Central memory CD4-positive, alpha-beta T cell (primary cell): ENCODE data around the gene RBMS3.
"Not testable (repeated sequence)": the region's sequence is repeated elsewhere in the genome, so short reads cannot be mapped to it uniquely, and the experiment has no call there.

ENCODE experiments used
- DNase-seq: peaks from one replicate; pipeline ENCODE4 v3.0.0; 2022

RBMS3 gene

DNA sequence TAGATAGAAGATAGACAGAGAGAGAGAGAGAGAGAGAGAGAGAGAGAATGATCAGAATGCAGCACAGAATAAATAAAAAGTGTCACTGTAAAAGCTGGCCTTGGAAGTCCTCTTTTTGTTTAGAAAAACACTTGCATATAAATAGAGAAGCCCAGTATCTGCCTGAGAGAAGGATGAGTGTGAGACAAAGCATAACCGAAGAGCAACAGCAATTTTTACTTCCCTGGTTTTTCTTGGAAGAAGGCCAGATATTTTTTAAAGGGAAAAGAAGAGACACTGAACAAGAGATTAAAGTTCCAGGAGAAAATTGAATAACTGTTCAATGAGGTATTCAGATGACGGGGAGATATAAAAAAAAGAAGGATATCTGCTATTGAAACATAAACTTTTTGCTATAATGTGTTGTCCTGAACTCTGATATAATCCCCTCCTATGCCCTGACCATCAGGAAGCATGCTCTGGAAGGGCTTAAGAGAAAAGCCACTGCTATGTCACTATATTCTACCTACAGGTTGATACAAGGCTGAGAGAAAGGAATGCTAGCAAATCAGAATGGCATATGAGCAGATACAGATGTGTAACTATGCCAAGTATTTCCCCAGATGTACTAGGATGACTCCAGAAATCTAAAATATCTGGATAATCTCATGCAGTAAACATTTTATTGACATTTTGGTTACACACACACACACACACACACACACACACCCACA lies 358.9 kb downstream of the RBMS3 start:
- DNase-seq: no peak

DNA sequence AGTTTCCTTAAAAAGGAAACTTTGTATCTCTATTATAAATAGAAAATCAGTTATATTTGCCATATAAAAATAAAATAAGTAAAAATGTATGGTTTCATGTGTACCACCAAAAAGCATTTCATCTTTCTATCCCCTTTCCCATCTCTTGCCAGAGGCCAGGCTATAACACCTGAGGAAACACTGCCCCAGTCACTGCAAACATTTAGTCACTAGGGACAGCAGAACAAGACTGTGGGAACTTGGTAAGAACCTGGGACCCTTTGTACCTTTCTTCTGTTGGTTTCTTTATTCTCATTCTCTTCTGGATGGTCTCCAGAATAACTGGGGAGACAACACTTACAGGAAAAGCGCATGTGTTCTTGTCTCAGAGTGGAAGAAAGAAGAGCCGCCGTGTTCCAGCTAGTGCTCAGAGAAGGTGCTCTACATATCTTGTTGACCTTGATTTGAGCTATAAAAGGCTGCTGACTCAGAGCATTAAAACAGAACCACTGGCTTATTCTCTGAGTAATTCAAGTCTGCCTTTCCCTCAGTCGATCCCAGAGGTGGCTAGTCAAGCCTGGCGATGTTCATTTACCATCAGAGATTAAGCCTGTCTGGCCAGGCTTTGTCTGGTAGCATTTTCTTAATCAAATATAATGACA lies 361.6 kb downstream of the RBMS3 start:
- no peak for DNase-seq

DNA sequence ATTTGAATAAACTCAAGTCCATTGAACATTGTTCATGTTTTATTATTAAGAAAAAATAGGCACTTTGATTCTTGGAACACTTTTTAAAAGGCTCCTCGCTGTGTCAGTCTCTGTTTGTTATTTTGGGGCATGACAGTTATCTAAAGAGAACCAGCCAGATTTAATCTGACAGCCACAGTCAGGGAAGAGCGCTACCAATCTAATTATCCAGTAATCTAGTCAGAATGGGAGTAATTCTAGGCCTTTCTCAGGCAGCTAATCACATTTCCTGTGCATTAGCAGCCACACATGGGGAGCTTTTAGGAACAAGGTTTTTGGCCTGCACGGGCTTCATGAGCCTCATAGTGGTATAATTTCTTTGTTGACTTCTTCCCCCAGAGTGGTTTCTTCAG lies 362.2 kb downstream of the RBMS3 start:
- no peak for DNase-seq

DNA sequence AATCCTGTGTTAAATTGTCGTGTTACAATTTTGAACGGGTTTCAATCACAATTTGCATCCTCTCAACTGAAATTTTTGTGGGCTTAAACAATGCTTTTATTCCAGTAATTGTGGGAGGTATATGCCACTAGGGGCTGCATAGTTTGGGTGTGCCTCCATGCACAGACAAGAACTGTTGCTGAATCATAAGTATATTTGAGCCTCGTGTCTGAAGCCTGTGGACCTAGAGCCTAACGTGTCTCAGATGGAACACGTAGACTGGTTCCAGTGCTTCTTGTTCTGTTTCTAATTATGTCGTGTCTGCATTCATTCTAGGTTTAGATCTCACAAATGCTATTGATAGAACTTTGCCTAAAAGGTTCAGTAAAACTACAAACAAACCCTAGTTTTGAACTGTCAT lies 363.4 kb downstream of the RBMS3 start:
- DNase-seq: no peak

DNA sequence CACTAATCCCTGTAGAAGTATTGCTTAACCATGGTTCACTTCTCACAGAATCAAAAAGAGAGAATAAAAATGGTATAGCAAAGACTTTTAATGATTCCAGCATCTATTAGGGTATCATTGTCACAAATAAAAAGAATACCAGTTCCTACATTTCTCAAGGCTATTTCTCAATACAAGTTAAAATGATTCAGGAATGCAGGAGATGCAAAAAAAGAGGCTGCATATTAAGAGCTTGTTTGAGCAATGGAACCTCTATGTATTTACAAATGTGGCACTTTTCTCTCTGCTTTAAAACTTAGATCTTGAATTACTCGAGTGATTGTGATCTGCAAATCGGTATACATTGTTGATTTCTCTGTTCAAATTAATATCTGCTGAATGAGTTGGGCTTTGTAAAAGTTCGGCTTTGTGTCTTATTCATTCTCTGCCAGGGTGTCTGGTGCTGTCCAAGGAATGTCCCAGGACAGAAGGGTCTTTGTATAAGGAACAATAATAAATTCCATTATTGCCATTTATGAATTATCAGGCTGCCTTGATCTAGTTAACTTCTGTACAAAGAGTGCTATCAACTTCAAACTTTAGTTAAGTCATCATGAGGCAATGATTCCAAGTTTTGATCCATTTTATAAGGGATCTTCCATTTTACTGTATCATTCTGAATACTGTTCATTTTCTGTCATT lies 364.2 kb downstream of the RBMS3 start:
- no peak for DNase-seq

DNA sequence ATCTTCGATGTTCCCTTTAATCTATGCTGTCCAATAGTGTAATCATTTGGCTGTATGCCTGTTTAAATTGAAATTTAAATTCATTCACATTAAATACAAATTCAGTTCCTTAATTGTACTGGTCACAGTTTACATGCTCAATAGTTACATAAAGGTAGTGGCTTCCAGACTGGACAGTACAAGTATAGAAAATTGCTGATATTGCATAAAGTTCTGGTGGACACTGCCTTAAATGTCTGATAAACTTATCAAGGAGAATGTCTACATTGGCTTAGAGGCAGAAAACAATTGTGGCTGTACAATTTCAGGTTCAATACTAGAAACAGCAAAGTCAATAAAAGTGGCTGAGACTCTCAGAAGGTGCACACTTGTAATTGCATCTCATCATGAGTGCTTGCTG lies 365.2 kb downstream of the RBMS3 start:
- no peak for DNase-seq

DNA sequence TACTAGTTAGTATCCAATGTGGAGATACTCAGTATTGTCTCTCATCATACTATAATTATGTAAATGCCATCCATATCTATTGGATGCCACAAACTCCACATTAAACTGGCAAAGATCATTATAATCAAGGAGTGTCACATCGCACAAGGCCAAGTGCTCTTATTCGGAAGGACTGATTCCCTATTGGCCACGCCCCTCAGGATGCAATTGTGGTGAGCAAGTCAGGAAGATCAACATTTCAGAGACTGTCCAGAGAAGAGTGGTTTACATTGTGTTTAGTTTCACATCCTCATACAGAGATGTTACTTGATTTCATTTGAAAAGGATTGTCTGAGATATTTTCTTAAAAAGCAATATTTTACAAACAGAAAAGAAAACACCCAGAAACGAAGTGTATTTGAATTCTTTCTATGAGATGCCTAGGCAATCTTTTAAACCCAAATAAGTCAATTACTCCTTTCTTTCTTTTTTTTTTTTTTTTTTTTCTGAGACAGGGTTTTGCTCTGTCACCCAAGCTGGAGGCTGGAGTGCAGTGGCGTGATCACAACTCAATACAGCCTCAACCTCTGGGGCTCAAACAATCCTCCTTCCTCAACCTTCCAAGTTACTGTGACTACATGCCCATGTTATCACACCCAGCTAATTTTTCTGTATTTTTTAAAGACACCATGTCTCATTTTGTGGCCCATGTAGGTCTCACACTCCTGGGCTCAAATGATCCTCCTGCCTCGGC lies 369.1 kb downstream of the RBMS3 start:
- DNase-seq: no peak

DNA sequence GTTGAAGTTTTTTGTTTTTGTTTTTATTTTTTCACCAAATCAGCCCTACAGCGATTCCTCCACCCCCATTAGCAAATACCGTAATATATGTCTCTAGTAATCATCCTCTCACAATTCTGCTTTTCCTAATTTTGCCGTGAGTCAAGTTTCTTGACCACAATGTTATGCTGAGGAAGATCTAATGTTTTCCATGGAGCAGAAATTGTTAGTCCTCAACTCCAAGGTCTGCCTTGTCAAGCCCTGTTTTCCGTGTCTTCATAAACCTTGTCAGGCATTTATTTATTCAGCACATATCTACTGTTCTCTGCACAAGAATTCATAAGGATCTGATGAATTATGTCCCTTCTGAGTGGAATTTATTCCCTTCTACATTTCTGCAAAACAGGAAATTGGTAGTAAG lies 372.8 kb downstream of the RBMS3 start:
- no peak for DNase-seq

DNA sequence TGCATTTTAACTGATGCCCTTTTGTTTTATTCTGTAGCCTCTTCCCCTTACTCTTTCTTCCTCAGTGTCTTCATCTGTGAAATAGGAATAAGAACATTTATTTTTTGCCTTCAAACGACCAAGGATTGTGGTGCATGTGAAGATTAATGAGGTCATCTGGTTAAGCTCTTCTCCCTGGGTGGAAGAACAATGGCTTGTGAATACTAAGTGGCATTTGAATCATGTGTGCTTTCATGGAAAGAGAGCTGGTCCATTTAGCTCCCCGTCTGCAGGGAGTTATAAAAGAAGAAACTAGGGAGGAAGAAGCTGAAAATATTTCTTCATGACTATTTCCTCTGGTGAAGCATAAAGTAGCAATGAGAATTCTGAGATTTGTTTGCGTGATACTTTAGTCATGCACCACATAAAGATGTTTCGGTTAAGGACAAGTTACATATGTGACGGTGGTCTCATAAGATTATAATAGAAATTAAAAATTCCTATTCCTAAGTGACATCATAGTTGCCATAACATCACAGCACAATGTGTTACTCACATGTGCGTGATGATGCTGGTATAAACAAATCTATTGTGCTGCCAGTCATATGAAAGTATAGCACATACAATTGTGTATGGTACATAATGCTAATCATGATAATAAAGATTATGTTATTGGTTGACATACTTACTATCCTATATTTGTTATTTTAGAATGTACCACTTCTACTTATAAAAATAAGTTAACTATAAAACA lies 374.3 kb downstream of the RBMS3 start:
- DNase-seq: no peak

DNA sequence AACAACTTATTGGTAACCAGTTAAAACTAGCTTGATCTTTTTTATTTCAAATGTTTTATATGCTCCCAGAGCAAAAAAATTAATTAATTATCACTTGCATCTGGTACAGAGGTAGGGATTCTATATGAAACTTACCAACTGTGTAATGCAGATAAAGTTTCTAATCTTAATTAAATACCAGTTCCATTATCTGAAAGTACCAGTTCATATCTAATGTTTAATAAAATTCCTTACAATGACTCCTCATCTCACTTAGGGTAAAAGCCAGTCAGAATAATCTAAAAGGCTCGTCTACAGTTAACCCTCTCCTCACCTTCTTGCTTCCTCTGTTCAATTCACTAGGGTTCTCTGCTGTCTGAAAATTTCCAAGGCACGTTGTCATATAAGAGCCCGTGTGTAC lies 384.8 kb downstream of the RBMS3 start:
- DNase-seq: no peak

DNA sequence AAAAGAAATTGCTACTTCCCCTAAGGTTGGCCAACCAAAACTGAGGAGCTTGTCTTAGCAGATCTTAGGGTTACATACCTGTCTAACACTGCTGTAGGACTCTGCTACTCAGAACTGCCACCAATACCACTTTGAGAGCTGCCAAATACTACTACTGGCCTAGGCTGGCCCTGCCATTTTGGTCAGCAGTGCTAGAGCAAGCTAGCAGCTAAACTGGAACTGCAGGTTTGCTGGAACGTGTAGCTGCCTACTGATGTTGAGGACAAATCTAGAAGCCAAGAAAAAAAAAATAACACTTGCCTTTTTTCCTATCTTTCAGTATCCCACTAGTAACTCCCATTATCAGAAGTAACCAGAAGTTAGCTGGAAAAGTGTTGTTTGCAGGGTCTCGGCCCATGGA lies 387.4 kb downstream of the RBMS3 start:
- no peak for DNase-seq

DNA sequence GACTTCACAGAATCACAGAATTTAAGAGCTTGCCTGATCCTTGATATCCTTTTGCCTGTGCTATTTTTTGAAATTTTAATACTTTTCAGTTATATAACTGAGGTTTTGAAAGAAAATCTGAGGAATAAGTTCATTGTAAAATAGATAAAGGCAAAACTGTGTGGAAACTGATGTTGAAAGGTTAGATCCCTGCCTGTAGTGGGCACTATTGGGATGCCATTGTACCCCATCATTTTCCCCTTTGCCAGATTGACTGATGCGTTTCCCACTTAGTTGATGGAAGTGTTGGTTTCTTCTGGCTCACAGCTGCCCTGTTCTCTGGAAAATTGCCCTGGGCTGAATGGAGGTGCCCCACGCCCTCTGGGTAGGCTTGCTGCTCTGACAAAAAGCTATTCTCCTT lies 387.9 kb downstream of the RBMS3 start:
- no peak for DNase-seq

DNA sequence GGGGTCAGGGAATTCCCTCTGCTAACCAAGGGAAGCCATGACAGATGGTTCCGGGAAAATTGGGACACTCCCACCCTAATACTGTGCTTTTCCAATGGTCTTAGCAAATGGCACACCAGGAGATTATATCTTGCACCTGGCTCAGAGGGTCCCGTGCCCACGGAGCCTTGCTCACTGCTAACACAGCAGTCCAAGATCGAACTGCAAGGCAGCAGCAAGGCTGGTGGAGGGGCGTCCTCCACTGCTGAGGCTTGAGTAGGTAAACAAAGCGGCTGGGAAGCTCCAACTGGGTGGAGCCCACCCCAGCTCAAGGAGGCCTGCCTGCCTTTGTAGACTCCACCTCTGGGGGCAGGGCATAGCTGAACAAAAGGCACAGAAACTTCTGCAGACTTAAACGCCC lies 389.6 kb downstream of the RBMS3 start:
- DNase-seq: not testable (repeated sequence)

DNA sequence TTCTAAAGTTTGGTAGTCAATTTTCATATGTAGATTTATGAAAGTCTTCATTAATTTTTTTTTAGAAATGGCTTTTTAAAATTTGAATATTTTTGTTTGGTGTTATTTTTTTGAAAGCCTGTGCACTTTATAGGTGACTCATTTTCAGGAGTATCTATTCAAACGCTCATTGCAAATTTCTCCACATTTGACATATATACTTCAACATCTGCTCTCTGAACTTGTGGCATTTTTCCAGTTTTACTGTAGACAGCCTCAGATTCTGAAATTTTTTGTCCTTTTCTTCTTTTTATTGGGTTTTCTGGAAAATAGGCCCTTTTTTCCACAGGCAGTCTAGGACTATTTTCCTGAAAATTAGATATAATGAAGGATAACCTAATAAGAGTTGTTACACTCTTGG lies 396.6 kb downstream of the RBMS3 start:
- DNase-seq: no peak

DNA sequence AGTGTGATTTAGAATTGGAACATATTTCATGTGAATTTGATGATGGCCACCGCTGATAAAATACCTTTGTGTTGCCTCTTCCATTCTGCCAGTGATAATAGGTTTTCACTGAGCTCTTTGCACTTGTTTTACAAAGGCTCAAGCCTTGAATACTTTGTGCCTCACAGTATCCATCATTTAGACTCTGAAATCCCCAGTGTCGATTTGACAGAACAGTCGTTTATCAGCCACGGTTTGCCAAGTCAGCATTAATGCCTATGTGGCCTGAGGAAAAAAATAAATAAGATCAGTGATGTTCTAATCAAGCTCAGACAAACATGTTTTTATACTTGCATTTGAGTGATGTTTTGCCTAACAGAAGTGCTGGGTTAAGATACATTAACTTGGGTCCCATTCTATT lies 399.1 kb downstream of the RBMS3 start:
- DNase-seq: no peak

DNA sequence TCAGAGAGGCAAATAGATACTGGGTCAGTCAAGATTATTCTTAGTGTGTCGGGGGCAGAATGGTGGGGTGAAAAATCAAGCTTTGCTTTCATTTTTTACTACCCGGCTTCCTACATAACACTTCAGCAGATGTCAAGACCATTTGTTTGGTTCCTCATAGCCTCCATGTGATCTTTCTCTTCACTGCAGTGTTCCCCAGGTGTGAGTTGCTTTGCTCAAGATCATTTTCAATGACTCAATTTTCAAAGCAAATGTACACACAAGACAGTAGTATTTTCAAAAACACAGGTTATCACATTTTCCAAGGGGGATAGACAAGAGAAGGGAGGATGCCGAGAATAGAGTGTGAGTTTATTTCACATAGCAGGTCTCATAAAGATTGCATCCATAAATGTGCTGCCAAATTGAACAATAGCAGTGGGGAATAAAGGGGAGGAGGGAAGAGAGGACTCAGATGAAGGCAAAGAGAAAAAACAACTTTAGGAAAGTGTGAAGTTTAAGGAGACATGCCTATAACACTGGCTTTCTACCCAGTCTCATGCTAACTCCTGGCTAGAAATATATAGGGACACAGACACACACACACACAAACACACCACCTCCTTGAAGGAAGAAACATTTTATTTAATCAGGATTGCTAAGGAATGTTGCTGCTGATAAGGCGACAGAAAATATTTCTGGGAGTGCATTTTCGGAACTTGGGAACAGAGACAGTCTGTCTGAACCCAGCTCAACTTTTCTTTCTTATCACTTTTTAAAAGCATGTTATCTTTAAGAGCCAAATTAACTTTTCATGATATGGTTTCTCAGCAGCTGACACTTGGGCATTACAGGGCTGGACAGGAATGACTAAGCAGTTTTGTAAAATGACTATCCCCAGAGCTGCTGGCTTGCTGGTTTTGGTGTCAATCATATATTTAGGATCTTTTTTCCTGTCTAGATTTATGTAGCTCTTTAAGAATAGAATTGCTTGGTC lies 402.4 kb downstream of the RBMS3 start:
- no peak for DNase-seq

DNA sequence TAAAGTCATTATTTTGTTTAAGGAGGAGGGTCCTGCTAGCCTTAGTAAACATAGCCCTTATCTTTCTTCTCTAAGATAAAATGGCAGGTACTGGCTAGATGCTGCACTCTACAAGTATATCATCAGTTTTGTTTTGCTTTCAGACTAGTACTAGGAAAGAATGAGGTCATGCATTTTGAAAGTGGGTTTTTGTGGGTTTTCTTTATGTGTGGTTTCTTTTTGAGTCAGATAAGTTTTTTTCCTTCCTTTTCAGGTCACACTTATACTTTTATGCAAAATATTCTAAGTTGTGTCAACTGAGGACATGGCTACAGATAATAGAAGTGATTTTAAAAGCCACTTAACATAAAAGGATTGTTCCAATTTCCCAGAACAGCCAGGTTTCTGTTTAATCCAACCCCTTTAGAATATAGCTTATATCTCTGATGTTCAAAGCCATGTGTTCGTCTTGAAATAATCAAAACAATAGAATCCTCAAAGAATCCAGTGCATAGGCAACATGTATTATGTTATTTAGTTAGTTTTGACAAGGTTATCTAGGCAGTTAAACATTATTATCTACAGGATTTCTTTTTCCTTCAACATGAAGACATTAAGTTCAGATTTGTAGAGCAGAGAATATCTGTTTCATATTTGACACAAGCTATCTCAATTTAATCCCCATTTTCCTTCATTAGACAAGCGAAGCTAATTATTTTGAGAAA lies 406.2 kb downstream of the RBMS3 start:
- DNase-seq: no peak

DNA sequence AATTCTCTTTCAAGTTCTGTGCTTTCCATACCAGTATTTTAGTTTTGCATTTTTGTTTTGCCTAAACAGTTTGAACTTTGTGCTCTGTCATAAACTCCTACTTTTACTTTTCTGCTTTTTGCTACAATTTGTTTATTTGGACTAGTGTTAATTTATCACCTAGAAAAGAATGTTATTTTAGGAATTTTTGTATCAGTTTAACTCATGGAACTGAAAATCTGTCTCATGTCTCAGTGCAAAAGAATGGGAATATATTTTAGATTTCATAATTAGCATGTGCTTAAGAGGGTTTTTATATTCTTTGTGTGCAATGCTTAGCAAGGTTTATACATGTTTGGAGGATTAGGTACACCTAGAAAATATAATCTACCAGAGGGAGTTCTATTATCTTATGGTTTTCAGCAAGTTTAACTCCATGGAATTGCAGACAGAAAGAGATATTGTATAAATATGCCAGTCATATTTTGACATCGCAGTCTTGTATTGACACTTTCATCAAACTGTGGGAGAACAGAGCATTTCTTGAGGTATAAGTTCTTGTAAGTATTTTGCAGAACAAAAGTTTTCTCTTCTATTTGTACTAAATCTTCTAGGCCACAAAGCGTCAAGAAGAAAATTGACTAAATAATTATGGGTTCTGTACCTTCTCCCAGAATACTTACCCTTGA lies 409.9 kb downstream of the RBMS3 start:
- DNase-seq: no peak

DNA sequence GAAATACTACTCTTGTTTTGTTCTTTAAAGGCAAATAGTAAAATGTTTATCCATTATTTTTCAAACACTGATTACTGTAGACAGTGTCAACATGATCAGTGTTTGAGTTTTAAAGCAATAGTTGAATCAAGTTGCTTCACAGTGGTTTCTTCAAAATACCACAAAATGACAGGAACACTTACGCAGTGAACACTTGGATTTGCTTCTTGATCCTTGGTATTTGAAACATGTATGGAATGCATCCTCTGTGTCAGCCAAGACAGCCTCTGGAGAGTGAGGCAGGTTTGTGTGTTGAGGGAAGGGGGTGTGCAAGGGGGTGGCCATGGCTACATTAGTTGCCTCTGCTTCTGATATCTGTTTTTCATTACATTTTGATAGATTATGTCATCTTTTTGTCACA lies 413.0 kb downstream of the RBMS3 start:
- DNase-seq: no peak

DNA sequence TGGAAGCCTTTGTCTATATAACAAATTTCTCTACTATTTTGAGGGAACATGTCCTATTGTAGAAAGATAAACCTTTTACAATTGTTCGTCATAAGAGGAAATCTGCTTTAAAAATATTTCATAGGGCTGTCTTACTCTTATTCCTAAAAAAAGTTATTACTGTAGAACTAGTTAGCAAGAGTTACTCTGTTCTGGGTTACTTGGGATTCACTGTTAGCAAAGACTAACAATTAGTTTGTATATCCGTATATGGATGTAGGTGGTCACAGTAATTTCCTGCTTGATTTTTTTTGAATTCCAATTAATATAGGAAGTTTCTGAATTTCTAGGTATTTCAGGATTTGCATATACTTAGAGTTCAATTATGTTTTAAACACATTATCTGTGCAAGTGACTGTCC lies 413.5 kb downstream of the RBMS3 start:
- DNase-seq: no peak
